Measurements from ENCODE around the gene ESYT1. TPM values are rescaled to one million over a fixed set of nuclear protein-coding genes. Genes with fewer than 3 reads are reported as not detected.

The ESYT1 gene
- total and polyA plus RNA-seq, 10 of the 15 experiments (the other 5 are each of a cell fraction or from before 2014, with no cell fraction given), result 47.5 to 120 (median 87.1) TPM

GRCh38 chr12:56086096-56086495 is 42.0 kb upstream of the ESYT1 start:
- BruUV-seq (replicated peaks), result no TSS peak
- no peak overlapping the region for H3K9ac ChIP-seq (ENCODE audit: control insufficient read depth, insufficient read depth, low read length)
- SMC1A ChIA-PET (ENCODE audit: uncharacterized antibody, unreplicated experiment), result no interaction called here
- H4K20me1 ChIP-seq (ENCODE audit: control insufficient read depth, insufficient read depth), result no peaks in the 10 kb centered on the region
- CTCF ChIA-PET, result interaction anchor here (0.5 to 2.0 kb wide), 6 partner anchors 18 to 104 kb away, joined by 3 to 6 read pairs (median 4); partner anchors contain the start of gene SMARCC2
- no peak for DNase-seq (ENCODE audit: low read depth, low spot score)
- H3K4me2 ChIP-seq (ENCODE audit: control insufficient read depth, insufficient read depth), result no peak overlapping the region
- POLR2A ChIA-PET, result interaction anchor here (0.9 kb wide), 1 partner anchor 352 kb away, joined by 3 read pairs; no protein-coding TSS in a partner anchor
- no peaks in the 10 kb centered on the region for H3K36me3 ChIP-seq (ENCODE audit: control insufficient read depth in 2 of 2, insufficient read depth in 2 of 2, low read length in 1 of 2)
- H3K27ac ChIP-seq (ENCODE audit: control insufficient read depth, insufficient read depth), result no peak overlapping the region
- no peak for TF ChIP-seq ZZZ3 (IDR thresholded peaks at IDR 0.05; ENCODE audit: control insufficient read depth, insufficient read length, low read depth)
- no peak for TF ChIP-seq CBX5 (IDR thresholded peaks at IDR 0.05; ENCODE audit: low read depth)
- no peak for TF ChIP-seq CUX1 (IDR thresholded peaks at IDR 0.05; ENCODE audit: insufficient replicate concordance, low read depth, low read length)
- TF ChIP-seq NRF1 (conservative IDR thresholded peaks at IDR 0.05; ENCODE audit: low read depth, low read length), result no peak
- no peak for TF ChIP-seq ZNF384 (IDR thresholded peaks at IDR 0.05; ENCODE audit: borderline replicate concordance, low read depth, low read length)
- no peak for TF ChIP-seq SMAD1 (IDR thresholded peaks at IDR 0.05; ENCODE audit: low read depth, partially characterized antibody)
- no peak for TF ChIP-seq CREM (IDR thresholded peaks at IDR 0.05; ENCODE audit: low read depth)
- no peak for TF ChIP-seq POLR2A (IDR thresholded peaks at IDR 0.05; ENCODE audit: low read depth, low read length)
- no peak for TF ChIP-seq HDGF (IDR thresholded peaks at IDR 0.05)
- TF ChIP-seq KDM1A (IDR thresholded peaks at IDR 0.05; ENCODE audit: borderline replicate concordance), result no peak
- no peak for TF ChIP-seq TARDBP (IDR thresholded peaks at IDR 0.05; ENCODE audit: borderline replicate concordance)
- TF ChIP-seq ZNF217 (IDR thresholded peaks at IDR 0.05), result no peak
- TF ChIP-seq ATF3 (IDR thresholded peaks at IDR 0.05; ENCODE audit: borderline replicate concordance, extremely low read depth, low read depth, low read length), result no peak
- TF ChIP-seq SRF (IDR thresholded peaks at IDR 0.05; ENCODE audit: low read depth in 2 of 2, low read length in 2 of 2), result no peak
- TF ChIP-seq SREBF1 (IDR thresholded peaks at IDR 0.05; ENCODE audit: low read length), result no peak
- no peak overlapping the region for H2AFZ ChIP-seq (ENCODE audit: control insufficient read depth, low read depth, low read length)
- no peak overlapping the region for H3K4me3 ChIP-seq
- H3K79me2 ChIP-seq (ENCODE audit: control insufficient read depth, insufficient read depth, low read length), result no peaks in the 10 kb centered on the region
- in situ Hi-C loops (cut with MboI), result no loop called here
- intact Hi-C loops (cut with micrococcal nuclease; ENCODE audit: unreplicated experiment), result no loop called here
- no peaks in the 10 kb centered on the region for H3K9me3 ChIP-seq (replicated peaks; ENCODE audit: control insufficient read depth, insufficient read depth, low read length)
- RAD21 ChIA-PET (ENCODE audit: unreplicated experiment), result interaction anchor here (1.0 kb wide), 1 partner anchor 33 kb away, joined by 3 read pairs; no protein-coding TSS in a partner anchor
- no peak for ATAC-seq
- FAIRE-seq, result no peak
- no peaks in the 10 kb centered on the region for H3K4me1 ChIP-seq (ENCODE audit: control insufficient read depth, insufficient read depth, low read length)
- H3K27me3 ChIP-seq (replicated peaks in 1 of 2; ENCODE audit: control insufficient read depth in 2 of 2, insufficient read depth in 2 of 2, low read length in 1 of 2), result peaks cover 3 to 4% of the 10 kb centered on the region in 2 experiments; a peak in 3 of 4 replicates
- WGBS (ENCODE audit: insufficient coverage, insufficient replicate concordance, low lambda C conversion rate, missing lambda C conversion rate), result 81% methylated on average over 3 of the region's 3 CpGs
